ENCODE results near the gene PCBD1. TPM values are rescaled to one million over a fixed set of nuclear protein-coding genes. Genes with fewer than 3 reads are reported as not detected.

Gene PCBD1
- total and polyA plus RNA-seq, 2 donors (not counting 1 experiment from before 2014, with no cell fraction given) = 6.7 to 14.1 TPM

- TF ChIP-seq, protein P1, sequence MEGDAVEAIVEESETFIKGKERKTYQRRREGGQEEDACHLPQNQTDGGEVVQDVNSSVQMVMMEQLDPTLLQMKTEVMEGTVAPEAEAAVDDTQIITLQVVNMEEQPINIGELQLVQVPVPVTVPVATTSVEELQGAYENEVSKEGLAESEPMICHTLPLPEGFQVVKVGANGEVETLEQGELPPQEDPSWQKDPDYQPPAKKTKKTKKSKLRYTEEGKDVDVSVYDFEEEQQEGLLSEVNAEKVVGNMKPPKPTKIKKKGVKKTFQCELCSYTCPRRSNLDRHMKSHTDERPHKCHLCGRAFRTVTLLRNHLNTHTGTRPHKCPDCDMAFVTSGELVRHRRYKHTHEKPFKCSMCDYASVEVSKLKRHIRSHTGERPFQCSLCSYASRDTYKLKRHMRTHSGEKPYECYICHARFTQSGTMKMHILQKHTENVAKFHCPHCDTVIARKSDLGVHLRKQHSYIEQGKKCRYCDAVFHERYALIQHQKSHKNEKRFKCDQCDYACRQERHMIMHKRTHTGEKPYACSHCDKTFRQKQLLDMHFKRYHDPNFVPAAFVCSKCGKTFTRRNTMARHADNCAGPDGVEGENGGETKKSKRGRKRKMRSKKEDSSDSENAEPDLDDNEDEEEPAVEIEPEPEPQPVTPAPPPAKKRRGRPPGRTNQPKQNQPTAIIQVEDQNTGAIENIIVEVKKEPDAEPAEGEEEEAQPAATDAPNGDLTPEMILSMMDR (IDR thresholded peaks at IDR 0.05) = no peak
- no peak for TF ChIP-seq EZH2 (IDR thresholded peaks at IDR 0.05; ENCODE audit: borderline replicate concordance, insufficient read depth, low read depth, low read length, poor library complexity, severe bottlenecking)
- Mint-ChIP-seq H3K9me3 (ENCODE audit: insufficient read depth) (no peaks in the 10 kb centered on the region), H3K27ac (no peak overlapping the region), H3K4me3 (no peak overlapping the region), H3K27me3 (no peaks in the 10 kb centered on the region), H3K4me1 (peaks cover 4% of the 10 kb centered on the region)
- H2AFZ ChIP-seq (ENCODE audit: insufficient read depth, low read depth, low read length, poor library complexity, severe bottlenecking) = no peak overlapping the region
- H3K27me3 ChIP-seq (replicated peaks in 1 of 4; ENCODE audit: control extremely low read depth in 1 of 4, control insufficient read depth in 3 of 4, insufficient read depth in 4 of 4, low read length in 3 of 4) = no peaks in the 10 kb centered on the region
- ChIA-PET POLR2A (no interaction called here), CTCF (interaction anchor here (0.6 kb wide), 1 partner anchor 1642 kb away, joined by 3 read pairs; no protein-coding TSS in a partner anchor)
- H3K4me3 ChIP-seq (ENCODE audit: control extremely low read depth in 1 of 5, extremely low read depth in 1 of 5, insufficient read depth in 1 of 5, low read depth in 2 of 5, low read length in 4 of 5) = no peak overlapping the region
- no peak overlapping the region for H3K4me2 ChIP-seq (replicated peaks; ENCODE audit: low read depth, low read length, poor library complexity, severe bottlenecking)
- H4K20me1 ChIP-seq (ENCODE audit: control insufficient read depth, insufficient read depth, low read length, poor library complexity, severe bottlenecking) = peaks cover 6% of the 10 kb centered on the region
- intact Hi-C loops (cut with micrococcal nuclease) = no loop called here
- ATAC-seq (ENCODE audit: low read depth) (no peak), DNase-seq (no peak)
- no peaks in the 10 kb centered on the region for H3K9me3 ChIP-seq (ENCODE audit: control extremely low read depth in 1 of 3, control insufficient read depth in 2 of 3, insufficient read depth in 1 of 3, low read length in 2 of 3)
- peaks cover 2 to 18% of the 10 kb centered on the region in 2 experiments for H3K36me3 ChIP-seq (replicated peaks in 1 of 2; ENCODE audit: control extremely low read depth in 1 of 2, control insufficient read depth in 1 of 2, extremely low read depth in 1 of 2, insufficient read depth in 2 of 2, low read length in 1 of 2)
- no peaks in the 10 kb centered on the region for H3K4me1 ChIP-seq (ENCODE audit: control insufficient read depth in 2 of 2, insufficient read depth in 2 of 2, low read length in 2 of 2)
- H3K9ac ChIP-seq (ENCODE audit: low read length) = no peak overlapping the region
- WGBS (ENCODE audit: insufficient coverage) = 93% methylated on average over 2 of the region's 2 CpGs
- H3K79me2 ChIP-seq (ENCODE audit: control insufficient read depth, insufficient read depth, low read length) = peaks cover 5% of the 10 kb centered on the region
- H3K27ac ChIP-seq (ENCODE audit: low read length in 2 of 2) = no peak overlapping the region
These were observed 45.0 kb downstream of the PCBD1 start for GRCh38 chr10:70843333-70843732.

DNA sequence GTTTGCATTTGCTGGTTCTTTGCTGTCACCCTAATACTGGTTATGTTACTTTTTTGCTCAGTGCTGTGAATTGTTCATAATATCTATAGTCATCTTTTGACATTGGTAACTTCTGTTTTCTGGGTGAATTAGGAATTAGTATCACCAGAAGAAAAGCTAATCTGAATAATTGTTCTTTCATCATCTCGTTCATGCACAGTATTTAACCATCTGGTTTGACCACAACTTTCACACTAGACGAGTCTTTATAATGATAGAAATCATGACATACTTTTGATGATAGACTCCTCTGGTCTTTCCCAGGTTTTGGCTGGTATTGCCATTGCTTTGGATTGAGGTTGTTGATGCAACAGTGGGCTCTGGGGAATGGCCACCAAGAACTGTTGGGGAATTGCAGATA is 47.5 kb downstream of the PCBD1 start:
- no peak overlapping the region for H3K9ac ChIP-seq (ENCODE audit: low read length)
- ATAC-seq (ENCODE audit: low read depth) (no peak), DNase-seq (no peak)
- H2AFZ ChIP-seq (ENCODE audit: insufficient read depth, low read depth, low read length, poor library complexity, severe bottlenecking) = no peak overlapping the region
- H3K4me1 ChIP-seq (ENCODE audit: control insufficient read depth in 2 of 2, insufficient read depth in 2 of 2, low read length in 2 of 2) = no peaks in the 10 kb centered on the region
- CTCF ChIA-PET = no interaction called here
- peaks cover 3 to 16% of the 10 kb centered on the region in 2 experiments for H3K36me3 ChIP-seq (replicated peaks in 1 of 2; ENCODE audit: control extremely low read depth in 1 of 2, control insufficient read depth in 1 of 2, extremely low read depth in 1 of 2, insufficient read depth in 2 of 2, low read length in 1 of 2)
- intact Hi-C loops (cut with micrococcal nuclease) = no loop called here
- TF ChIP-seq, protein P1 (IDR thresholded peaks at IDR 0.05) = no peak
- TF ChIP-seq EZH2 (IDR thresholded peaks at IDR 0.05; ENCODE audit: borderline replicate concordance, insufficient read depth, low read depth, low read length, poor library complexity, severe bottlenecking) = no peak
- peaks cover 0 to 5% (median 4%) of the 10 kb centered on the region in 3 donors for H3K9me3 ChIP-seq (ENCODE audit: control extremely low read depth in 1 of 3, control insufficient read depth in 2 of 3, insufficient read depth in 1 of 3, low read length in 2 of 3)
- H3K9me3 Mint-ChIP-seq (ENCODE audit: insufficient read depth) = no peaks in the 10 kb centered on the region
- peaks cover 18% of the 10 kb centered on the region for H3K79me2 ChIP-seq (ENCODE audit: control insufficient read depth, insufficient read depth, low read length)
- no peak overlapping the region for H3K27ac ChIP-seq (ENCODE audit: low read length in 2 of 2)
- POLR2A ChIA-PET = no interaction called here
- peaks cover 6% of the 10 kb centered on the region for H4K20me1 ChIP-seq (ENCODE audit: control insufficient read depth, insufficient read depth, low read length, poor library complexity, severe bottlenecking)
- H3K4me2 ChIP-seq (replicated peaks; ENCODE audit: low read depth, low read length, poor library complexity, severe bottlenecking) = no peak overlapping the region
- peaks cover 4% of the 10 kb centered on the region for H3K4me1 Mint-ChIP-seq
- no peak overlapping the region for H3K4me3 ChIP-seq (ENCODE audit: control extremely low read depth in 1 of 5, extremely low read depth in 1 of 5, insufficient read depth in 1 of 5, low read depth in 2 of 5, low read length in 4 of 5)
- no peak overlapping the region for H3K4me3 Mint-ChIP-seq
- WGBS (ENCODE audit: insufficient coverage) = no CpG with 5 or more reads among the region's 2 CpGs
- H3K27me3 ChIP-seq (replicated peaks in 1 of 4; ENCODE audit: control extremely low read depth in 1 of 4, control insufficient read depth in 3 of 4, insufficient read depth in 4 of 4, low read length in 3 of 4) = no peaks in the 10 kb centered on the region
- no peak overlapping the region for H3K27ac Mint-ChIP-seq
- no peaks in the 10 kb centered on the region for H3K27me3 Mint-ChIP-seq
